Purkinje cell (primary cell): ENCODE measurements around the gene OR51B6. TPM values are rescaled to one million over a fixed set of nuclear protein-coding genes. Genes with fewer than 3 reads are reported as not detected.

Source experiments
- polyA plus RNA-seq: library from polyadenylated mRNA; unstranded; fragments of >200 nt; fragmentation: Nextera tagmentation; gene quantifications from 2 replicates; pipeline ENCODE4 v1.2.1, GENCODE V29; 2014

The OR51B6 gene, protein sequence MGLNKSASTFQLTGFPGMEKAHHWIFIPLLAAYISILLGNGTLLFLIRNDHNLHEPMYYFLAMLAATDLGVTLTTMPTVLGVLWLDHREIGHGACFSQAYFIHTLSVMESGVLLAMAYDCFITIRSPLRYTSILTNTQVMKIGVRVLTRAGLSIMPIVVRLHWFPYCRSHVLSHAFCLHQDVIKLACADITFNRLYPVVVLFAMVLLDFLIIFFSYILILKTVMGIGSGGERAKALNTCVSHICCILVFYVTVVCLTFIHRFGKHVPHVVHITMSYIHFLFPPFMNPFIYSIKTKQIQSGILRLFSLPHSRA
- not detected in 2 replicates for polyA plus RNA-seq

DNA sequence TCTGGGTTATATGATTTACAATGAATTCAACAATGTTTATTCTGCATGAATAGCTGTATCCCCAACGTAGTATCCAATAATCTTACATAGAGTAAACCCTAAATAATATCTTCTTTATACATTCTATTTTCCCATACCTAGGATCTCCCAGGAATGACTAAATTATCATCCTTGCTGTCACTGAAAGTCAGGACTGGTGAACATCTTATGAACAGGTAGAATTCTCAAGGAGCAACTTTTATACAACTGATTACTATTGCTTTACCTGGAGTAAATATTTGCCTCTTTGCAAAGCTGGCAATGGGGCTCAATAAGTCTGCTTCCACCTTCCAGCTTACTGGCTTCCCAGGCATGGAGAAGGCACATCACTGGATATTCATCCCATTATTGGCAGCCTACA lies at the start of gene OR51B6:
OR51B6 (plus strand) TSS at position 301 of the 400 bp plus-strand sequence; CDS start at position 301, 0 bp downstream.

DNA sequence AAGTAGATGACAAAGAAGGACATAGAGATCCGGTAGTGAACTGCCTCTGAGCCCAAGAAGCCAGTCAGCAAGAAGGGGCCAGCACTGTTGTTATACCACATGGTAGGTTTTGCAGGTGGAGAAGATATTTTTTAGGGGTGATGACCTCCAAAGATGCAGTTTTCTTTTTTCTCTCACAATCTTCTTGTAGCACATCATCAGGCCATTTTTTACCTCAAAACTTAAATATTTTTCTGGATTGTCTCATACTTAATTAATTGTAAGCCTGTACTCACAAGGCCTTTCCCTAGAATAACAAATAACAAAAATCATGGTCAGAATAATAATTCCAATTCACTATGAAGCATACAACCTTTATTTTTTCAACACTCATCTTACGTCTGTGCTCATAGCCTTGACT lies 49.5 kb upstream of the OR51B6 start, which contains the start of gene OR51B4:
OR51B4 (minus strand) TSS at position 101 of the 400 bp plus-strand sequence; CDS start at position 101, 0 bp downstream.

DNA sequence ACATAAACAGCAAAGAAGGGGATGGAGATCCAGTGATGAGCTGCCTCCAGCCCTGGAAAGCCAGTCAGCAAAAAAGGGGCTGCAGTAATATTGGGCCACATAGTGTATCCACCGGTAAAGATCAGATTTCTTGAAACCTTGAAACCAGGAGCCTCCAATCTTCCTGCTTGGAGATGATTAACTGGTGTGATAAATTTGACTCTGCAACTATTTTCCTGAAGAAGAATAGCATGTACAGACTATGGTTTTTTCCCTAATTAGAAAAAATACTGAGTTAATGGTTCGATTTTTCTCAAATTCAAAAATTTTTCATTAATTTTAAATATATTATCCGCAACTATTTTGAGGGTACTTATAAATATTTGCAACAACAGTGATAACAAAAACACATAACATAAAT lies 27.1 kb upstream of the OR51B6 start, which contains the start of gene OR51B2:
OR51B2 (minus strand) TSS at position 101 of the 400 bp plus-strand sequence; CDS start at position 101, 0 bp downstream.

DNA sequence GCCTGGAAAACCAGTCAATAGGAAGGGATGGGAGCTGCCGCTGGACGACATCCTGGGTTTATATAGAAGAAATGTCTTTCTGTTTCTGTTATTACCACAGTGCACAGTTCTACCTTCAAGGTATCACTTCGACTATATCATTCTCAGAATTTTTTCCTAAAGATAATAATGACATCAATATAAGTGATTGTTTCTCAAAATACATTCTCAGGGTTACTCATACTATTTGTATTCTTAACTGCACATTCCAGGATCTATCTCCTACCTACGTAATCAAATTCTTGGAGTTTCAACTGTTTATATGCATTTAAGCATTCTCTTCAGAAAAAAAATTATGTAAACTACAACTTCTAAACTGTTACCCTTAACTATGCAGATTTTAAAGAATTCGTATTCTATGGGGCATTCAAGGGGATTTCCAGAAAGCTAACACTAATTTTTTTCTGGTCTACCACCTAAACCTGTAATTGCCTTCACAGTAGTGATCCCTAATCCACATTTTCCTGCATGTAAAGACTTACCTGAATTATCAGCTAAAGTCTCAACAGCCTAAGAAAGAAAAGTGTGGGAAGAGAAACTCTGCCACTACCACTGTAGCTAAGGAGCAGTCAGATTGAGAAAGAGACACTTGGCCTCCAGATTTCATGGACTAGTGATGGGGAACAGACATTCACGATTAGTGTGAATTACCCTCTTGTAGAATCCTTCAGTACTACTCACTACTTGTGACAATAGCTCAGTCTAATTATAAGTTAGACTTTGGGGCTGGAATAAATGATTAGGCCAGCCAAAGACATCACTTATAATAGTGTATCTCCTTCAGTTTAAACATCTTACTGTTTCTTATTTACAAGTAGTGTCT lies 7.6 kb upstream of the OR51B6 start, which contains the start of gene OR51B5:
OR51B5 (minus strand) TSS at position 51 of the 862 bp plus-strand sequence; CDS start at position 51, 0 bp downstream.

DNA sequence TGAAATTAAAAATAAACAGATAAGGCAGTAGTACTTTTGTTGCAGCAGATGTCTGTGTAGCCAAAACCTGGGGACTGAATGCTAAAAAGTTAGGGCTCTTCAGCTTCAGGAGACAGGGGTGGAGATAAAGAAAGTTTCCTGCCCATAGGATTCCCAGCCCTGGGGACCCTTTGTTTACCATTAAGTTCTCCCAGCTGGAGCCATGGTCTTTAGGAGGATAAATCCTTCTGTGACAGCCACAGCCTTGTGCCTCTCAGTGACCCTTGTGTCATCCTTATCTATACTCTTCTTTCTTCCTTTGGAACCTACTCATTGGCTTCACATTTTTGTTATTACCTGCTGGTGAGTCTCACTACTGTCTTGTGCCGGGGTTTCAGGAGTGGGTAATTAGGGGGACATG lies 32.3 kb downstream of the OR51B6 start, which contains the start of gene OR51M1:
OR51M1 (plus strand) TSS at position 237 of the 400 bp plus-strand sequence. CDS start 5,587 bp downstream, outside the sequence.

Other genes with a start within 250 kb of the OR51B6 start
- gene OR52A5, start 213.2 kb upstream of the OR51B6 start, polyA plus RNA-seq = not detected in 2 replicates
- gene OR52A1, start 196.8 kb upstream of the OR51B6 start, polyA plus RNA-seq = not detected in 2 replicates
- gene OR51V1, start 150.8 kb upstream of the OR51B6 start, polyA plus RNA-seq = not detected in 2 replicates
- 105 and 131 TPM in 2 replicates for gene HBB, start 124.4 kb upstream of the OR51B6 start, polyA plus RNA-seq
- not detected in 2 replicates for gene HBD, start 117.0 kb upstream of the OR51B6 start, polyA plus RNA-seq
- gene HBG1, start 101.7 kb upstream of the OR51B6 start, polyA plus RNA-seq = not detected in 2 replicates
- gene HBG2, start 96.7 kb upstream of the OR51B6 start, polyA plus RNA-seq = 7.9 TPM in 1 of 2 replicates, not detected in the other
- gene HBE1, start 81.6 kb upstream of the OR51B6 start, polyA plus RNA-seq = not detected in 2 replicates
- not detected in 2 replicates for gene OR51B4, start 49.6 kb upstream of the OR51B6 start, polyA plus RNA-seq
- not detected in 2 replicates for gene OR51B2, start 27.2 kb upstream of the OR51B6 start, polyA plus RNA-seq
- gene OR51B5, start 8.0 kb upstream of the OR51B6 start, polyA plus RNA-seq = 0.54 TPM in 1 of 2 replicates, not detected in the other
- not detected in 2 replicates for gene OR51M1, start 32.3 kb downstream of the OR51B6 start, polyA plus RNA-seq
- gene OR51Q1, start 70.6 kb downstream of the OR51B6 start, polyA plus RNA-seq = not detected in 2 replicates
- not detected in 2 replicates for gene OR51I1, start 90.0 kb downstream of the OR51B6 start, polyA plus RNA-seq
- not detected in 2 replicates for gene OR51I2, start 97.8 kb downstream of the OR51B6 start, polyA plus RNA-seq
- gene OR52D1, start 137.2 kb downstream of the OR51B6 start, polyA plus RNA-seq = not detected in 2 replicates
- gene UBQLN3, start 158.4 kb downstream of the OR51B6 start, polyA plus RNA-seq = not detected in 2 replicates
- not detected in 2 replicates for gene UBQLNL, start 165.2 kb downstream of the OR51B6 start, polyA plus RNA-seq
- gene OR52H1, start 197.0 kb downstream of the OR51B6 start, polyA plus RNA-seq = not detected in 2 replicates
- not detected in 2 replicates for gene OR52B6, start 229.4 kb downstream of the OR51B6 start, polyA plus RNA-seq
- gene TRIM6, start 245.1 kb downstream of the OR51B6 start, polyA plus RNA-seq = 0.38 TPM in 1 of 2 replicates, not detected in the other